ENCODE data around the gene CSTF2.

- TF ChIP-seq CTCF (IDR thresholded peaks at IDR 0.05 in 4 of 5, conservative IDR thresholded peaks at IDR 0.05 in 1 of 5) (no peak), POLR2A (IDR thresholded peaks at IDR 0.05) (no peak)
Measured at GRCh38 chrX:100871594-100872560, 51.7 kb downstream of the CSTF2 start.
